GM23338 (cell line): Measurements from ENCODE around the gene DLGAP3. TPM values are rescaled to one million over a fixed set of nuclear protein-coding genes. Genes with fewer than 3 reads are reported as not detected.
"Not testable (repeated sequence)": the region's sequence is repeated elsewhere in the genome, so short reads cannot be mapped to it uniquely, and the experiment has no call there.

Source experiments
- ATAC-seq: fragments of 200-7000 bp; cut with Tn5 transposase; 3 replicates; pipeline ENCODE4 v1.9.1; 2020
- DNase-seq: peaks from one replicate; pipeline ENCODE4 v3.0.0-alpha.2; 2015; ENCODE audit warnings: low spot score
- H2AFZ ChIP-seq: fragments of 200-600 bp; sonication (generic); 2 replicates; pipeline ENCODE4 v1.8.0; 2016; ENCODE audit warnings: antibody characterized with exemption, mild to moderate bottlenecking, moderate library complexity
- H3F3A ChIP-seq: fragments of 200-600 bp; sonication (generic); replicated peaks from 2 replicates; pipeline ENCODE4 v1.8.0; 2017; ENCODE audit warnings: antibody characterized with exemption, mixed run types, low read depth
- H3K27ac ChIP-seq: fragments of 200-600 bp; sonication (generic); 2 replicates; pipeline ENCODE4 v1.6.1; 2016; ENCODE audit warnings: low read depth
- H3K27me3 ChIP-seq: fragments of 200-600 bp; sonication (generic); 2 replicates; pipeline ENCODE4 v1.8.0; 2016; ENCODE audit warnings: mild to moderate bottlenecking, mixed run types, moderate library complexity; ENCODE audit not compliant: insufficient read depth
- H3K36me3 ChIP-seq: fragments of 200-600 bp; sonication (generic); 2 replicates; pipeline ENCODE4 v1.8.0; 2016; ENCODE audit warnings: mild to moderate bottlenecking; ENCODE audit not compliant: insufficient read depth
- H3K4me1 ChIP-seq: fragments of 200-600 bp; sonication (generic); 2 replicates; pipeline ENCODE4 v1.8.0; 2016; ENCODE audit warnings: mild to moderate bottlenecking, moderate library complexity; ENCODE audit not compliant: insufficient read depth
- H3K4me2 ChIP-seq: fragments of 200-600 bp; sonication (generic); 2 replicates; pipeline ENCODE4 v1.7.1; 2017; ENCODE audit warnings: mixed run types
- H3K4me3 ChIP-seq: fragments of 200-600 bp; sonication (generic); 2 replicates; pipeline ENCODE4 v1.6.1; 2016; ENCODE audit warnings: mixed run types
- H3K79me2 ChIP-seq: fragments of 200-600 bp; sonication (generic); replicated peaks from 2 replicates; pipeline ENCODE4 v1.8.0; 2017; ENCODE audit warnings: mild to moderate bottlenecking; ENCODE audit not compliant: insufficient read depth
- H3K9me2 ChIP-seq: fragments of 200-600 bp; sonication (generic); 2 replicates; pipeline ENCODE4 v1.8.0; 2017; ENCODE audit not compliant: insufficient read depth
- H4K20me1 ChIP-seq: fragments of 200-600 bp; sonication (generic); replicated peaks from 2 replicates; pipeline ENCODE4 v1.8.0; 2017; ENCODE audit warnings: mild to moderate bottlenecking; ENCODE audit not compliant: insufficient read depth
- H3K27ac Mint-ChIP-seq: 2 replicates; pipeline ENCODE4 v1.8.0; 2020; ENCODE audit warnings: inconsistent platforms, mild to moderate bottlenecking, moderate library complexity, mixed read lengths
- H3K27me3 Mint-ChIP-seq: 3 replicates; pipeline ENCODE4 v1.8.0; 2022; ENCODE audit warnings: low read depth, mild to moderate bottlenecking, moderate library complexity, mixed read lengths, inconsistent platforms; ENCODE audit not compliant: insufficient read depth, poor library complexity
- H3K36me3 Mint-ChIP-seq: 3 replicates; pipeline ENCODE4 v1.8.0; 2021; ENCODE audit warnings: low read depth, mild to moderate bottlenecking, inconsistent platforms, moderate library complexity, mixed read lengths
- H3K4me1 Mint-ChIP-seq: 3 replicates; pipeline ENCODE4 v1.8.0; 2020; ENCODE audit warnings: mild to moderate bottlenecking, inconsistent platforms, mixed read lengths
- H3K4me3 Mint-ChIP-seq: 3 replicates; pipeline ENCODE4 v1.8.0; 2021; ENCODE audit warnings: moderate library complexity, mild to moderate bottlenecking, inconsistent platforms, mixed read lengths
- H3K9me3 Mint-ChIP-seq: 3 replicates; pipeline ENCODE4 v1.8.0; 2020; ENCODE audit warnings: moderate library complexity, mild to moderate bottlenecking, inconsistent platforms, mixed read lengths
- CTCF ChIP-seq, 2 experiments: fragments of 200-600 bp in 1 of 2; sonication (generic) in 1 of 2; conservative IDR thresholded peaks; 2 replicates each; pipeline versions ENCODE4 v1.5.1 to v1.6.1; 2016 to 2017; ENCODE audit warnings: antibody characterized with exemption in 2 of 2, low read depth in 2 of 2, mild to moderate bottlenecking in 2 of 2, moderate library complexity in 1 of 2
- ETS1 ChIP-seq: IDR thresholded peaks from 2 replicates; pipeline ENCODE4 v1.6.1; 2016; ENCODE audit warnings: antibody characterized with exemption
- JUNB ChIP-seq: IDR thresholded peaks from one replicate; pipeline ENCODE4 v1.6.1; 2016; ENCODE audit warnings: antibody characterized with exemption; ENCODE audit not compliant: unreplicated experiment
- NANOG ChIP-seq: IDR thresholded peaks from 2 replicates; pipeline ENCODE4 v1.6.1; 2016; ENCODE audit warnings: antibody characterized with exemption, borderline replicate concordance
- POLR2AphosphoS5 ChIP-seq: IDR thresholded peaks from 2 replicates; pipeline ENCODE4 v1.6.1; 2016; ENCODE audit warnings: antibody characterized with exemption, low read depth
- STAT1 ChIP-seq: IDR thresholded peaks from one replicate; pipeline ENCODE4 v1.6.1; 2016; ENCODE audit warnings: antibody characterized with exemption; ENCODE audit not compliant: unreplicated experiment
- polyA plus RNA-seq: library from polyadenylated mRNA; unstranded; fragments of >200 nt; fragmentation: Nextera tagmentation; extraction: Ambion mirVana; gene quantifications from 2 replicates; pipeline ENCODE4 v1.2.1, GENCODE V29; 2016
- total RNA-seq: library from RNA; depleted of rRNA; stranded (reverse); fragments of >200 nt; shearing (Covaris generic); gene quantifications from 2 replicates; pipeline ENCODE4 v1.2.3, GENCODE V29; 2014

DLGAP3 gene
- total and polyA plus RNA-seq, 2 experiments from 2014 or later: 7.1 to 13.7 TPM

- peaks cover 13% of the 10 kb centered on the region for H3K4me1 ChIP-seq
- H4K20me1 ChIP-seq, H3K4me3 Mint-ChIP-seq, H3K27me3 ChIP-seq, H3K36me3 Mint-ChIP-seq, H3K27ac Mint-ChIP-seq, H3K27me3 Mint-ChIP-seq, DNase-seq, ATAC-seq, H2AFZ ChIP-seq, H3F3A ChIP-seq, H3K79me2 ChIP-seq, H3K36me3 ChIP-seq, H3K4me3 ChIP-seq, H3K4me2 ChIP-seq, H3K9me2 ChIP-seq, H3K27ac ChIP-seq: not testable (repeated sequence)
- Mint-ChIP-seq H3K9me3 (peaks cover 21% of the 10 kb centered on the region; the same call in 2 of the 3 replicates), H3K4me1 (peaks cover 10% of the 10 kb centered on the region)
Measured at GRCh38 chr1:34968297-34968696, 38.8 kb upstream of the DLGAP3 start.

GRCh38 chr1:34967672-34968071, 38.2 kb upstream of the DLGAP3 start:
- not testable (repeated sequence) for H3K9me2 ChIP-seq, ATAC-seq, H3K36me3 Mint-ChIP-seq, H3K4me2 ChIP-seq, H3K27ac ChIP-seq, H3K27ac Mint-ChIP-seq, H3K27me3 ChIP-seq, H3K27me3 Mint-ChIP-seq, H3K4me3 ChIP-seq, H3K4me3 Mint-ChIP-seq, H3K79me2 ChIP-seq, H3F3A ChIP-seq, H2AFZ ChIP-seq, H4K20me1 ChIP-seq, DNase-seq, H3K36me3 ChIP-seq
- peaks cover 21% of the 10 kb centered on the region; the same call in 2 of the 3 replicates for H3K9me3 Mint-ChIP-seq
- peaks cover 10% of the 10 kb centered on the region for H3K4me1 Mint-ChIP-seq
- peaks cover 13% of the 10 kb centered on the region for H3K4me1 ChIP-seq

GRCh38 chr1:34965597-34965996, 36.1 kb upstream of the DLGAP3 start:
- TF ChIP-seq ETS1 (no peak), NANOG (no peak), STAT1 (no peak), JUNB (no peak), CTCF (conservative IDR thresholded peaks at IDR 0.05; ENCODE audit: low read depth in 2 of 2) (no peak), POLR2AphosphoS5 (no peak)
- H3K4me3 Mint-ChIP-seq: no peak overlapping the region

More at GRCh38 chr1:34965597-34965996, 36.1 kb upstream of the DLGAP3 start:
- H3K4me1 ChIP-seq: 0 out of 2 replicates have a peak, but pooled peaks cover 8% of the 10 kb centered on the region
- H3K36me3 Mint-ChIP-seq: 0 out of 3 replicates have a peak, but pooled peaks cover 3% of the 10 kb centered on the region
- no peaks in the 10 kb centered on the region for H4K20me1 ChIP-seq
- no peak overlapping the region for H3K27ac ChIP-seq
- H3K27me3 ChIP-seq: no peaks in the 10 kb centered on the region
- no peaks in the 10 kb centered on the region for H3F3A ChIP-seq
- H3K36me3 ChIP-seq: 0 out of 2 replicates have a peak, but pooled peaks cover 4% of the 10 kb centered on the region
- H3K27me3 Mint-ChIP-seq: no peaks in the 10 kb centered on the region
- H3K79me2 ChIP-seq: no peaks in the 10 kb centered on the region
- no peak overlapping the region for H2AFZ ChIP-seq
- no peak overlapping the region for H3K4me2 ChIP-seq
- no peaks in the 10 kb centered on the region for H3K9me2 ChIP-seq
- DNase-seq: no peak
- H3K27ac Mint-ChIP-seq: no peak overlapping the region
- H3K4me1 Mint-ChIP-seq: no peaks in the 10 kb centered on the region
- no peak overlapping the region for H3K4me3 ChIP-seq
- ATAC-seq: no peak
- H3K9me3 Mint-ChIP-seq: peaks cover 21% of the 10 kb centered on the region; the same call in 2 of the 3 replicates
